Mesenchymal stem cell (in vitro differentiated cells and primary cell): ENCODE results near the gene ABTB2.

ENCODE experiments used
- DNase-seq: peaks from one replicate; pipeline ENCODE4 v3.0.0-alpha.2; 2013
- H2AFZ ChIP-seq: one replicate; pipeline ENCODE4 v1.6.1; 2013; ENCODE audit warnings: low read depth, mild to moderate bottlenecking, control low read depth, inconsistent platforms, low read length, moderate library complexity
- H2AK5ac ChIP-seq: 2 replicates; pipeline ENCODE4 v1.6.1; 2013; ENCODE audit warnings: low read length, moderate library complexity, mild to moderate bottlenecking, inconsistent platforms; ENCODE audit not compliant: severe bottlenecking
- H2BK120ac ChIP-seq: one replicate; pipeline ENCODE4 v1.6.1; 2013; ENCODE audit warnings: low read depth, mild to moderate bottlenecking, inconsistent platforms, low read length, moderate library complexity
- H2BK12ac ChIP-seq, 2 experiments: one replicate each; pipeline ENCODE4 v1.6.1; 2013; ENCODE audit warnings: inconsistent platforms in 2 of 2, low read length in 2 of 2, mild to moderate bottlenecking in 2 of 2, moderate library complexity in 2 of 2, control low read depth in 1 of 2
- H2BK15ac ChIP-seq: one replicate; pipeline ENCODE4 v1.6.1; 2013; ENCODE audit warnings: mild to moderate bottlenecking, low read depth, inconsistent platforms; ENCODE audit not compliant: poor library complexity, severe bottlenecking
- H2BK5ac ChIP-seq: 2 replicates; pipeline ENCODE4 v1.6.1; 2013; ENCODE audit warnings: low read depth, mild to moderate bottlenecking, low read length, control low read depth, inconsistent platforms; ENCODE audit not compliant: poor library complexity, severe bottlenecking
- H3K14ac ChIP-seq, 2 experiments: one replicate each; pipeline ENCODE4 v1.6.1; 2013; ENCODE audit warnings: inconsistent platforms in 2 of 2, low read length in 2 of 2, control low read depth in 1 of 2, mild to moderate bottlenecking in 1 of 2, moderate library complexity in 1 of 2
- H3K18ac ChIP-seq, 2 experiments: one replicate each; pipeline ENCODE4 v1.6.1; 2013; ENCODE audit warnings: inconsistent platforms in 2 of 2, low read length in 2 of 2, control low read depth in 1 of 2, low read depth in 1 of 2, mild to moderate bottlenecking in 1 of 2
- H3K23ac ChIP-seq, 2 experiments: one replicate each; pipeline ENCODE4 v1.6.1; 2013; ENCODE audit warnings: inconsistent platforms in 2 of 2, low read length in 2 of 2, mild to moderate bottlenecking in 2 of 2, moderate library complexity in 2 of 2, control low read depth in 1 of 2
- H3K27ac ChIP-seq: 2 replicates; pipeline ENCODE4 v1.5.1; 2013; ENCODE audit warnings: mild to moderate bottlenecking, moderate library complexity, low read length, control low read depth, inconsistent platforms; ENCODE audit not compliant: poor library complexity, severe bottlenecking
- H3K27me3 ChIP-seq, 2 experiments: 2 replicates each; pipeline versions ENCODE4 v1.6.1 to v1.7.0; 2013; ENCODE audit warnings: low read length in 2 of 2, mild to moderate bottlenecking in 2 of 2, moderate library complexity in 2 of 2, control low read depth in 1 of 2, inconsistent platforms in 1 of 2; ENCODE audit not compliant: control insufficient read depth in 1 of 2, insufficient read depth in 1 of 2
- H3K36me3 ChIP-seq, 2 experiments: 2 replicates each; pipeline versions ENCODE4 v1.6.1 to v1.7.0; 2013; ENCODE audit warnings: low read length in 2 of 2, control low read depth in 1 of 2, inconsistent platforms in 1 of 2, low read depth in 1 of 2, mild to moderate bottlenecking in 1 of 2; ENCODE audit not compliant: insufficient read depth in 2 of 2, control insufficient read depth in 1 of 2
- H3K4ac ChIP-seq, 2 experiments: one replicate each; pipeline ENCODE4 v1.6.1; 2013; ENCODE audit warnings: inconsistent platforms in 2 of 2, low read length in 2 of 2, mild to moderate bottlenecking in 2 of 2, moderate library complexity in 2 of 2, control low read depth in 1 of 2, low read depth in 1 of 2
- H3K4me1 ChIP-seq: 2 replicates; pipeline ENCODE4 v1.6.1; 2013; ENCODE audit warnings: low read depth, low read length, control low read depth; ENCODE audit not compliant: control insufficient read depth, insufficient read depth
- H3K4me2 ChIP-seq: 2 replicates; pipeline ENCODE4 v1.6.1; 2013; ENCODE audit warnings: low read length, mild to moderate bottlenecking, inconsistent platforms; ENCODE audit not compliant: poor library complexity, severe bottlenecking
- H3K4me3 ChIP-seq, 2 experiments: 2 replicates each; pipeline versions ENCODE4 v1.5.1 to v1.7.0; 2013; ENCODE audit warnings: low read length in 2 of 2, mild to moderate bottlenecking in 2 of 2, control low read depth in 1 of 2, low read depth in 1 of 2; ENCODE audit not compliant: insufficient read depth in 1 of 2
- H3K79me1 ChIP-seq: replicated peaks from 2 replicates; pipeline ENCODE4 v1.6.1; 2013; ENCODE audit warnings: mild to moderate bottlenecking, control low read depth, low read length, inconsistent platforms; ENCODE audit not compliant: poor library complexity, severe bottlenecking
- H3K9ac ChIP-seq: 2 replicates; pipeline ENCODE4 v1.7.0; 2013; ENCODE audit warnings: mild to moderate bottlenecking, low read length, moderate library complexity
- H3K9me3 ChIP-seq: 2 replicates; pipeline ENCODE4 v1.7.0; 2013; ENCODE audit warnings: mild to moderate bottlenecking, low read length; ENCODE audit not compliant: control insufficient read depth
- H4K8ac ChIP-seq: one replicate; pipeline ENCODE4 v1.6.1; 2013; ENCODE audit warnings: inconsistent platforms, mild to moderate bottlenecking, low read length, moderate library complexity
- H4K91ac ChIP-seq: one replicate; pipeline ENCODE4 v1.6.1; 2013; ENCODE audit warnings: mild to moderate bottlenecking, low read length, inconsistent platforms
- WGBS: methylation state at CpG from one replicate; pipeline ENCODE4 v1.1.7; 2013; ENCODE audit warnings: mixed read lengths; 5-methylcytosine and 5-hydroxymethylcytosine counted together

Gene ABTB2

GRCh38 chr11:34212566-34212965 is 145.2 kb downstream of the ABTB2 start:
- Histone ChIP-seq H3K4me2 (no peak overlapping the region), H3K27me3 (no peaks in the 10 kb centered on the region), H4K91ac (no peak overlapping the region), H2BK15ac (no peak overlapping the region), H2AK5ac (no peak overlapping the region), H2AFZ (no peak overlapping the region), H4K8ac (no peak overlapping the region), H3K27ac (no peak overlapping the region), H3K9me3 (no peaks in the 10 kb centered on the region), H3K79me1 (peaks cover 28% of the 10 kb centered on the region), H3K9ac (no peak overlapping the region), H3K23ac (no peak overlapping the region), H3K36me3 (no peaks in the 10 kb centered on the region), H2BK5ac (no peak overlapping the region), H3K14ac (no peak overlapping the region), H2BK120ac (no peak overlapping the region), H3K4ac (no peak overlapping the region), H2BK12ac (no peak overlapping the region), H3K4me1 (peaks cover 12% of the 10 kb centered on the region), H3K18ac (no peak overlapping the region), H3K4me3 (no peak overlapping the region)
- no peak for DNase-seq
- WGBS = 88% methylated on average over 3 of the region's 3 CpGs

DNA sequence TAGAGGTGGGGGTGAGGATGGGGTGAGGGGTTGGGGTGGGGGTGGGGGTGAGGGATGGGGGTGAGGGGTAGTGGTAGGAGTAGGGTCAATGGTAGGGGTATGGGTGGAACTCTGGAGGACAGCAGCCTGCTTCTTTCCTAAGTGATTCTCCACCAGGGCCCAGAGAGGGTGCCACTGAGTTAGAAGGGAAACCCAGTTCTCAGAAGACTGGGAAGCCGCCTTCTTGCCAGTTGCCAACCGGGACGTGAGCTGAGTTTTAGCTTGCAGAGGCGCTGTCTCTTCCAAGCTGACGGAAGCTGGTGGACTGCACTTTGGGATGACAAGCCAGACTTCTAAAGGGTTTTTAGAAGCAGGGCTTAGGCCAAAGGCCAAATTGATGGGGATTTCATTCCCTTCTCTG is 148.0 kb downstream of the ABTB2 start:
- Histone ChIP-seq H3K9ac (no peak overlapping the region), H3K4ac (no peak overlapping the region), H4K91ac (no peak overlapping the region), H2BK120ac (no peak overlapping the region), H2BK5ac (no peak overlapping the region), H3K4me2 (no peak overlapping the region), H3K14ac (no peak overlapping the region), H2BK12ac (no peak overlapping the region), H3K4me3 (no peak overlapping the region), H3K27me3 (no peaks in the 10 kb centered on the region), H3K9me3 (no peaks in the 10 kb centered on the region), H2AK5ac (no peak overlapping the region), H3K36me3 (no peaks in the 10 kb centered on the region), H3K27ac (no peak overlapping the region), H2BK15ac (no peak overlapping the region), H3K23ac (no peak overlapping the region), H2AFZ (no peak overlapping the region), H3K79me1 (peaks cover 22% of the 10 kb centered on the region), H3K18ac (no peak overlapping the region), H4K8ac (no peak overlapping the region), H3K4me1 (peaks cover 19% of the 10 kb centered on the region)
- no peak for DNase-seq
- 85% methylated on average over 4 of the region's 5 CpGs for WGBS

GRCh38 chr11:34208266-34209135 is 149.3 kb downstream of the ABTB2 start:
- no peak overlapping the region for H2BK15ac ChIP-seq
- H3K36me3 ChIP-seq = no peaks in the 10 kb centered on the region
- WGBS = 74% methylated on average over 11 of the region's 11 CpGs
- no peak overlapping the region for H3K14ac ChIP-seq
- DNase-seq = no peak
- no peak overlapping the region for H3K18ac ChIP-seq
- no peak overlapping the region for H3K4me3 ChIP-seq
- H3K9ac ChIP-seq = no peak overlapping the region
- no peak overlapping the region for H4K91ac ChIP-seq
- H4K8ac ChIP-seq = peak overlapping the region; percentile 30
- peaks cover 28% of the 10 kb centered on the region for H3K4me1 ChIP-seq
- H2AFZ ChIP-seq = no peak overlapping the region
- H3K23ac ChIP-seq = no peak overlapping the region
- H3K27ac ChIP-seq = no peak overlapping the region
- H3K9me3 ChIP-seq = no peaks in the 10 kb centered on the region
- no peak overlapping the region for H3K4me2 ChIP-seq
- H2BK120ac ChIP-seq = no peak overlapping the region
- no peak overlapping the region for H2BK5ac ChIP-seq
- H3K4ac ChIP-seq = no peak overlapping the region
- H3K27me3 ChIP-seq = no peaks in the 10 kb centered on the region
- H2BK12ac ChIP-seq = no peak overlapping the region
- H3K79me1 ChIP-seq = peaks cover 20% of the 10 kb centered on the region
- peak overlapping the region; percentile 49 for H2AK5ac ChIP-seq

DNA sequence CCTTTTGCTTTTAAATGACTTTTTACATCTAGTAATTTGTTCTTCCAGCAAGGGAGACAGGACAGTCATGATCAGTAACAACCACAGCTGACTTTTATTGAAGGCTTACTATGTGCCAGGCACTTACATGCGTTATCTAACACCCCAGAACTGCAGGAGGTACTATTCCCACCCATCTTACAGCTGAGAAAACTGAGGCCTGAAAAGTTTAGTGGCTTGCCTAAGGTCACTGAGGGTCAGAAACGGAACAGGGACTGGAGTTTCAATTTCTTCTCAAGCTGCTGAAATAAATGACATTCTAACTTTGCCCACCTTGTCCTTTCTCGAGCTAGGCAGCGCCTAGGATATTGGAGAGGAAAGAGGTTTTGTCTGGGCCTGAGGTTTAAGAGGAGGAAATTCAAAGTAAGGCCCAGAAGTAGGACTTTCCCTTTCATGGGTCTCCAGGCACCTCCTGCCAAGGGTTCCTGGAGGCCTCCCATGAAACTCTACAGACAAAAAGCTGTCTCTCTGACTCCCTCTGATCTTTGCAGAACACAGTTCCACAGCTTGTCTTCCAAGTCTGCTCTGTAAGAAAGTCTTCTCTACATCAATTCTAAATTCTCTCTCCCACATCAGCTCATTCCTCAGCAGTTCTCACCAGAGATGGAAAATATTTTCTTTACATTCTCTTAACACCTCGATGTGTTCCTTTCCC is 150.2 kb downstream of the ABTB2 start:
- Histone ChIP-seq H3K9me3 (no peaks in the 10 kb centered on the region), H2BK15ac (no peak overlapping the region), H3K18ac (no peak overlapping the region), H2BK5ac (no peak overlapping the region), H3K36me3 (peaks cover 0 to 3% of the 10 kb centered on the region in 2 experiments), H2BK12ac (no peak overlapping the region), H2AK5ac (no peak overlapping the region), H2AFZ (no peak overlapping the region), H2BK120ac (no peak overlapping the region), H3K14ac (no peak overlapping the region), H3K4me1 (peaks cover 35% of the 10 kb centered on the region), H3K9ac (no peak overlapping the region), H3K27me3 (no peaks in the 10 kb centered on the region), H3K23ac (no peak overlapping the region), H3K4ac (no peak overlapping the region), H4K8ac (no peak overlapping the region), H3K4me2 (no peak overlapping the region), H3K4me3 (no peak overlapping the region), H3K27ac (no peak overlapping the region), H3K79me1 (peaks cover 19% of the 10 kb centered on the region), H4K91ac (no peak overlapping the region)
- 85% methylated on average over 1 of the region's 5 CpGs for WGBS
- no peak for DNase-seq
